DMS 273 treated with DMSO at 0.1 percent for 48 hours (cell line): Measurements from ENCODE around the gene GPR83.
"Not testable (repeated sequence)": the region's sequence is repeated elsewhere in the genome, so short reads cannot be mapped to it uniquely, and the experiment has no call there.

ENCODE experiments used
- DNase-seq: peaks from one replicate; lab custom pipeline; 2025; lab: John Stamatoyannopoulos, UW

GPR83 gene

DNA sequence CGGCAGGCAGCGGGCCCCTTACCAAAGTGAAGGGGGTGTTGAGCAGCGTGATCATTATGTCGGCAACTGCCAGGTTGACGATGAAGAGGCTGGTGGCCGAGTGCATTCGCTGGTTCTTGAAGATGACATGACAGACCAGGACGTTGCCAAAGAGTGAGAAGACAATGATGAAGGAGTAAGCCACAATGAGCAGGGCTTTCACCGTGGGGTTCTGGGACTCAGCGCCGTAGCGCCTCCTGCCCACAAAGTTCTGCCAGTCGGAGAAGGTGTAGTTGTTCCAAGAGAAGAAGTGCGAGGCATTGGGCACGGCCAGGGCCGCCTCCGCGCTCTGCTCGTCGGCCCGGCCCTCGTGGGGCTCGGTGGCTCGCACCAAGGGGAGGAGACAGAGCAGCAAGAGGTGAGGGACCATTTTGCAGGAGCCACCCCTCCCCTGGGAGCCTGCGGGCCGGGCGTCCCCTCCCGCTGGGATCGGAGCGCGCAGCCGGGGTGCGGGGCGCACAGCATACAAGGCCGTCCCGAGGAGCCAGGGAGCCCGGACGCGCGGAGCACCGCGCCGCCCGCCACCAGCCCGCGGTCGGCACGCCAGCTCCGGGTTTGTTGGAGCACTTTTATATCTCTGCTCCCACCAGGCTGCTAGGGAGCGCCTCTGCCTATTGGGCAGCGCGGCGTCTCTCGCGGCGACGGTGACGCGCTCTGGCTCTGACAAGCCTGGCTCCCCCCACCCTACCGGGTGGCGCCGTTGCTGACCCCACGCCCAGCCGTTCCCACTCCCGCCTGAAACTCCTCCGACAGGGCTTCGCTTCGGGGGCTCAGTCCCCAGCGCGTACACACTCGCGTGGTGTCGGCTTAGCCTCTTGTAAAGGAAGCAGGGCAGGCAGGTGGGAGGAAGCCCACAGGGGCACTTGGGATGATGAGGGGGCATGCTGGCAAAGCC is at the start of gene GPR83:
Gene GPR83 (minus strand): TSS at position 581 of the 934 bp plus-strand sequence. CDS start 172 bp downstream, at position 409.
- no peak for DNase-seq

- DNase-seq, result no peak
These were observed 48.8 kb upstream of the GPR83 start for GRCh38 chr11:94450048-94450447.

DNA sequence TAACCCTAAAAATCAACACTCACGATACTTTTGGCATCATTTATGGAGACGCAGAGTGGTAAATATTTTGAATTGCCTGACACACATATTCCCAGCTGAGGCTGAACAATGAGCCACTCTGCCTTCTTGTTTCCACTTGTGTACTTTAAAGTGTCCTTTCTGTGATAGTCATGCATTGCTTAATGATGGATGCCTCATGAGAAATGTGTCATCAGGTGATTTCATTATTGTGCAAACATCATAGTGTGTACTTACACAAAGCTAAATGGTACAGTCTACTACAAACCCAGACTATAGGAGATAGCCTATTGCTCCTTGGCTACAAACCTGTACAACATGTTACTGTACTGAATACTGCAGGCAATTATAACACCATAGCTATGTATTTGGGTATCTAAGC is 48.2 kb upstream of the GPR83 start:
- no peak for DNase-seq

DNA sequence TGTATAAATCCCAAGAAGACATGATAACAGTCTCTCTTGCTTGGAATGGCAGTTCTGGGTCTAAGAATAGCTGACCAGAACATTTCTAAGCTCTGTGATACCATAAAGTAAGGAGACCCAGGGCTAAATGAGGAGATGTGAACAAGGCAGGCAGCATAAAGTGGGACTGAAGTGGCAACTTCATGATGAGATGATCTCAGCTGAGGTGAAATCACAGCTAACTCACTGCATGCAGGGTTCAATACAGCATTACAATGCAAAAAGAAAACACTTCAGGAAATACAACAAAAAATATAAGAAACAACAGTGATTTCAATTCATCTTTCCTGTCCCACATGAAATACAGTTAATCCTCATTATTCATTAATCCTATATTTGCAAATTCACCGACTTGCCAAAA is 47.8 kb upstream of the GPR83 start:
- no peak for DNase-seq

GRCh38 chr11:94447149-94447548 is 45.9 kb upstream of the GPR83 start:
- no peak for DNase-seq

GRCh38 chr11:94445641-94446040 is 44.4 kb upstream of the GPR83 start:
- no peak for DNase-seq

- DNase-seq, result no peak
These were observed 31.8 kb upstream of the GPR83 start for GRCh38 chr11:94433049-94433448.

GRCh38 chr11:94424662-94425061 is 23.4 kb upstream of the GPR83 start:
- no peak for DNase-seq

GRCh38 chr11:94424011-94424410 is 22.8 kb upstream of the GPR83 start:
- no peak for DNase-seq

GRCh38 chr11:94423507-94423906 is 22.3 kb upstream of the GPR83 start:
- DNase-seq, result no peak

DNA sequence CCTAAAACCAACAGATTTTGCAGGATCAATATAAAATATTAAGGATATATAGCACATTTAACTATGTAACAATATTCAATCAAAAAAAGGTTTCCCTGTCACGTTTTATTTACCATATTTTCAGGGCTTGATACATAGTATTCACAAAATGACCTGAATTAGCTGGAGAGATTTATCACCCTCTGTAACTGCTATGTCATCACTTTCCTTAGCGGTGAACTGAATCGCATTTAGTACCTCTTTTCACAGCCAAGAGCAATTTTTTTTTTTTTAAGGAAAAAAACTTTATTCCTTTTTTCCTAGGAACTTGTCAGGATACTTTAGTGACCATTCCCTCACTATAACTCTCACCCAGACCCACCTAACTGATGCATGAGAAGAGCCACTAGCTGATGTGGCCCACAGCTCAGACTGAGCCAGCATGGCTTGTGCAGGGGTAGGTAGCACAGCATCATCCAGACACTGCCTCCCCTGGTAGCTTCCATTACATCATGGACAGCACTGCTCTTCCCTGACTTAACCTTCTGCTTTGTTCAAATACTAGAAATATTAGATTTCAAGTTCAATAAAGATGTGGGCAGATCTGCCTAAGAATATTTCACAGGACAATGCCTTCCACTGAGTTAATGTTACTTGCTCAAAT is 17.0 kb upstream of the GPR83 start:
- DNase-seq, result no peak

DNA sequence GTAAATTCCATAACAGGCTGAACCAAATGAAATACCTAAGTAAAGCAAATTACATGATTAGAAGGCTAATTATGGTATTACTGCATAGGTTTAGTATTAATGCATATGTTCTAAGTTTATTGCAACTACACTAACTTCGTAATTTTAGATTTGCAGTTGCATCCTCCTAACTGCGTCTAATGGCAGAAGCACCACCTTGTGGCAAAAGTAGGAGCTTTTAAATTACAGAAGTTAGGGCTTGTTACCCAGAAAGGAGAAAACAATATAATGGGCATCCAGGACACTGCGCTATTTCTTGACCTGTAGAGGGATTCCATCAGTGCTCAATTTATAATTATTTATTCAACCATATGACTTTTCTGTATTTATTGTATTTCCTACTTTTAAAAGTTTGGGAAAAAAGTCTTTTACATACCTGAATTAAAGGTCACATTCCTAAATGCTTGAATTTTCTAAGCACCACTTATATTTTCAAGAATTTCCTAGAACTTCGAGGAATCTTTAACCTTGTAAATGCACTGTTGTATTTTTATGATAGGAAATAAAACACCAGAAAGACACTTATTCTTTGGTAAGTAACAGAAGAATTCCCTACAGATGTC is 16.3 kb upstream of the GPR83 start:
- DNase-seq, result peak; percentile 37

- DNase-seq, result no peak
These were observed 4.0 kb upstream of the GPR83 start for GRCh38 chr11:94405062-94405833.

DNA sequence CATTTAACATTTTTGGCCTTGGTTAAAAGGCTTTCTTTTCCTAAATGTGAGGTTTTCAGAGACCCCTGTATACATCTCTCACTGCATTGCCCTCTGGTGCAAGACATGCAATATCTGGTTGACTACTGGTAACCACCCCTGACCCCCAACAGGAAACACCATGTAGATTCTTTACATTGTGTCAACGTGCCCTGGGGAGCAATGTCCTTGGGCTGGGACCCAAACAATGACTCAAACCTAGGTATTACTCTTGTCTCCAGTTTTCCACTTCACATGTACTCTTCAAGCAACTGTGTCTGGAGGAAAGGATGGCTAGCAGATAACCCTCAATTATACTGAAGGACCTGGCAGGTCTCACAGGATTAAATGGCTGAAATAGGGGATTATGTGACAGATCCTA is 1.1 kb upstream of the GPR83 start:
- DNase-seq, result no peak

GRCh38 chr11:94401773-94402265 is 600 bp upstream of the GPR83 start:
- no peak for DNase-seq

GRCh38 chr11:94400457-94400838 is 771 bp downstream of the GPR83 start:
- DNase-seq, result no peak

GRCh38 chr11:94400050-94400449 is 1.2 kb downstream of the GPR83 start:
- DNase-seq, result no peak

GRCh38 chr11:94398101-94398500 is 3.1 kb downstream of the GPR83 start:
- no peak for DNase-seq

DNA sequence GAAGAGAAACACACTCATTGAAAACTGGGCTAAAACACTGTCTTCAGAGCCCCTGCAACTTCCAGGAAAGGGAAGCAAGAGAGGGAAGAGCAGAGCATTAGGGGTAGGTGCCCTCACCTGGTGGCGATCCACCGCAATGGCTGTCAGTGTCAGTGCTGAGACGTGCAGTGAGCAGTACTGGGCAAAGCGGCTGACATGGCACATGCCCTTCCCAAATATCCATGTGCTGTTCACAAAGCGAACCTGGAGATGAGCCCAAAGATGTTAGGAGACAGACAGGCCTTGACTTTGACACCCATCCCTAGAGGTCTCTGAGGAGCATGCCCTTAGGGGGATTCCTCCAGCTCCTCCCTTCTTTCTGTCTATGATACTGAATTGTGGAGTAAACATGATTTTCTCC is 4.9 kb downstream of the GPR83 start:
- no peak for DNase-seq

- not testable (repeated sequence) for DNase-seq
These were observed 9.3 kb downstream of the GPR83 start for GRCh38 chr11:94391937-94392336.

DNA sequence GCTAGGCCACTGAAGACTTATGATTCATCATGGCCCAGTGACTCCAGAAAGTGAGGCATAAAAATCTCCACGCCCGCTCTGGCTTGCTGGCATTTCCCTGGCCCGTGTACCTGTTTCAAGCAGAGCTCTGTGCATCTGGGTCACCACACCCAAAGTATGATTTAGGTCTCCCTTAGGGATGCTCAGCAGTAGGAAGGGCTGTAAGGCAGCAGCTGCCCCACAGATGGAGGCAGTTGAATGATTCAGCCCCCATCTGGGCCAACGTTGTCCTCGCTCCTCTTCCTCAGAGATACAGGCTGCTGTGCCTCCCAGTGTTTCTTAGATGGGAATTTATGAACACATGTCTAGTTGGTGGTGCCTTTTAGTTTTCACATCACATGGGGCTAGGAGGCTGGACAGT is 21.6 kb downstream of the GPR83 start:
- DNase-seq, result peak; percentile 12

DNA sequence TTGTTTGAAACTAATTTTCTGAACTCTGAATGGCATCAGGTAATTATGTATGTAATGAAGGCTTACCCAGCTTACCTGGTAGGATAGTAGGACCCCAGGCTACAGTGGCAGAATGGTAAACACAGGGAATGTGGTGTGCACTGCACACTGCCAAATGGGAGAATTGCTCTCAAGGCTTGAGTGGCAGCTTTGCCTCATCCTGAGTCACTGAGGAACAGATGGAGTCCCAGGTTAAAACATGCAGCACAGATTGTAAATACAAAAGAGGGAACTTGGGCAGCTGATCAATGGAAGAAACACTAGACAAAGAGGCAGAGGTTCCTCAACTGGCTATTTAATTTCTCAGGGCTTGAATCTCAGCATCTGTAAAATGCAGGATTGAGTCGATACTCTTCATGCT is 24.4 kb downstream of the GPR83 start:
- peak; percentile 12 for DNase-seq
